HG02884 (cell line): ENCODE results near the gene FSIP1.
A peak's percentile ranks its signal among the peaks of the same experiment; 100 is the strongest.

ENCODE experiments used
- ATAC-seq: cut with Tn5 transposase; IDR thresholded peaks from one replicate; pipeline ENCODE4 v1.9.1; 2021; ENCODE audit warnings: mild to moderate bottlenecking, moderate library complexity; ENCODE audit not compliant: unreplicated experiment

The FSIP1 gene

DNA sequence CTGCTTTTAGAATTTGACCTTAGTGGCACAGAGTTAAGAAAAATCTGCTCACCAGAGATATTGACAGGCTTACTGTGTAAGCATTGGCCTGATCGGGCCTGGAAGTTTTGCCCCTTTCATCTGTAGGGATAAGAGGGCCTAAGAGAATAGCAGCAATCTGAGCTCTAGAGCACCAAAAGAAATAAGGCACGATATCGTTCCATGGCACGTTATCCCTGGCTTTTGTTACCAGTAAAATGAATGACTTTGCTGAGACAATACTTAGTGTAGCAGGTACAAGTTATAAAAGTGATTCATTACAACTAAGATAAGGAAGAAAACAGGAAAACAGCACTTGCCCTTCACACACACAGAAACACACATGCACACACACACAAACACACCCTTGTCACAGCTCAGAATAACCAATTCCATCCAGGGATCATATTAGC is 196.8 kb downstream of the FSIP1 start:
- ATAC-seq = no peak

DNA sequence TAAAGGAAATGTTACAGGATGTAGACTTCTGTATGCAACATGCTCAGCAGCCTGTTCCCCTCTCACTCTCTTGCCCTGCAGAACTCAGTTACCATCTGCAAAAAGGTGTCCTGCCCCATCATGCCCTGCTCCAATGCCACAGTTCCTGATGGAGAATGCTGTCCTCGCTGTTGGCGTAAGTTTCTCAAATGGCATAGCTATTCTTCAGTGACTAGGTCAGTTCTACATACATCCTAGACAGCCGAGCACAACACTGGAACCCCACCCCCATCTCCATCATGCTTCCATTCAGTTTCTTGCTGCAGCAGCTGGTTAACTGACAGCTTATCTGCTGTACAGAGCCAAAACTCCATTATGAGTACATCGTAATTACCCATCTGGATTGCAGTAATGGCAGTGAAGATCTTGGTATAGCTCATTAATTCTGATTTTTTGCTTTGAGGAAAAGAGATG is 197.2 kb downstream of the FSIP1 start:
- ATAC-seq = no peak

DNA sequence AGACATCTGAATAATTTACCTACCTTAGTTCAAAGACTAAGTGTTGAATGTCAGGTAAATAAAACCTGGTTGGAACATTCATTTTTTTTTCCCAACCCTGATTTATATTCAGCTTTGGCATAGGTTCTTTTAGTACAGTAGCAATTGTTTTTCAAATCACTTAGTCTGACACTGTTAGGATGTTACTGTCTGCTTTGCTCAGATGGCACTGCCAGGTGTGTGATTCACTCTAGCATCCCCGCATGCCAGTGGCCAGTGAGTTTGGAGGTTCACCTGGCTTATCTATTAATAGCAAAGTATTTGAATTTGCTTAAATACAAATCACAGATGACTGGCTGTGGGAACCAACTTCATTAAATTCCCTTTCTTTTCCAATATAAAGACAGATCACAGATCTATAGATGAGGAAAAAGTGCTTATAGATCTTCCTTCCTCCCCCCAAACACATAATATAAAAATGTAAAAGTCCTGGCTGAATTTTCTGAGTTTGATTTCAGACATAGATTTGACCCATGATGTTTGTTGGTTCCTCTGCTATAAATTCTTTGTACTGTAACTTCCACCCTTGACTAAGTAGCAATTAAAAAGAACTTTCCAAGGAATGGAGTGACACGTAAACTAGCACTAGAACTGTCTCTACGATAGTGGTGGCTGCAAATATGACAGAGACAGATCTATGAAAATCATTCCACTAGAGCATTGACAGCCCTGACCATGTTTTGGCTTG is 197.8 kb downstream of the FSIP1 start:
- ATAC-seq = no peak

DNA sequence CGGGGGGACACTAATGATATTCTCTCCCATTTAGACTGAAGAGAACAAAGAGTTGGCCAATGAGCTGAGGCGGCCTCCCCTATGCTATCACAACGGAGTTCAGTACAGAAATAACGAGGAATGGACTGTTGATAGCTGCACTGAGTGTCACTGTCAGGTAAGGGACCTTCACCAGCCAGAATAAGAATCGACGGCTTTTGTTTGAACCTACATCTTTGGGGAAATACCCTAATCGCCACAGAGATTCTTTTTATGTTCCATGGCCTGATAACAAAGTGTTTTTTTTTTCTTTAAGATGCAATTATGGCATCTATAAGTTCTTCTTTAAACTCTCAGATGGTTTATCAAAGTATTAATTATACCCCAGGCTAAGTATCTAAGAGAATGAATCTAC is 198.4 kb downstream of the FSIP1 start:
- no peak for ATAC-seq

DNA sequence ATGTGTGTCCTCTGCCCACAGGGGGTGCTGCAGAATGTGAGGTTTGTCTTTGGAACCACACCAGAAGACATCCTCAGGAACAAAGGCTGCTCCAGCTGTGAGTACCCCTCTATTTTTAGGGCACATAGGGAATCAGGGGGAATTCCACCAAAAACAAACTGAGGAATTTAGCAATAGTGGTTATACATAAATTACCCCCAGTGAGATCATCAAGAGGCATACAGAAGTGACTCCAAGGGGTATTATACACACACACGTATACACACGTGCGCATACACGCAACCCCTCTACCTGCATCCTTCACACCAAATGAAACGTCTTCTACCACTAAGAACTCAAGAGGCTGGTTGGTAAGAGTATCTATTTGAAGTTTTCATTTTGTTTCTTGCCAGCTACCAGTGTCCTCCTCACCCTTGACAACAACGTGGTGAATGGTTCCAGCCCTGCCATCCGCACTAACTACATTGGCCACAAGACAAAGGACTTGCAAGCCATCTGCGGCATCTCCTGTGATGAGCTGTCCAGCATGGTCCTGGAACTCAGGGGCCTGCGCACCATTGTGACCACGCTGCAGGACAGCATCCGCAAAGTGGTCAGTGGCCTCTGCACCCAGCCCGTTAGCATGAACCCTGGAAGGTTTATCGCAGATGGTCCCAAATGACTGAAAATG is 198.9 kb downstream of the FSIP1 start:
- no peak for ATAC-seq

DNA sequence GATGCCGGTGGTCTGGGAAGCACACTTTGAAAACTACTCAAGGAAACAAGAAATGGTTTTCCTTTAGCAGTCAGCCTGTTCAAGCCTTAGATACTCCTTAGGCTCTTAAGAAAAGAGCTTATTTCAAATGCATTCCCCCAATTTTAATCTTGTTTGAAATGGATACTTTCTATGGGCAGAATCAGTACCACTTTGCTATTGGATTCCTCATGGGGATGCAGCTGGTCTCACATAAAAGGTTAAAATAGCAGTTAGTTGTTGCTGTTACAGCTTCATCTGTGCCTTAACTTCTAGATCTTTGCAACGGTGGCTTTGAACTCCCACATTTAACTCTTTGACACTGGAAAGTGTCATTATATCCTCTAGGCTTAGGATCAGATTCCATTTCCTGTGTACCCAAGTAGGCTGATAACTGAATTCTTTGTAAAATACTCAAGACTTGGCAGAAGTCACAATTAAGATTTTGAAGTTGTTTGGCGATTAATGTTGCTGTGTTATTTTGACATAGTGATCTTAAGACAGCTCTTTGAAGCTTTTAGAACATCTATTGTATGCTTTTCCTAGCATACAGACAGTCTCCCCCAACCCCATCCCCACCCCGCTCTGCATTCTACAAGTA is 199.6 kb downstream of the FSIP1 start:
- ATAC-seq = no peak

DNA sequence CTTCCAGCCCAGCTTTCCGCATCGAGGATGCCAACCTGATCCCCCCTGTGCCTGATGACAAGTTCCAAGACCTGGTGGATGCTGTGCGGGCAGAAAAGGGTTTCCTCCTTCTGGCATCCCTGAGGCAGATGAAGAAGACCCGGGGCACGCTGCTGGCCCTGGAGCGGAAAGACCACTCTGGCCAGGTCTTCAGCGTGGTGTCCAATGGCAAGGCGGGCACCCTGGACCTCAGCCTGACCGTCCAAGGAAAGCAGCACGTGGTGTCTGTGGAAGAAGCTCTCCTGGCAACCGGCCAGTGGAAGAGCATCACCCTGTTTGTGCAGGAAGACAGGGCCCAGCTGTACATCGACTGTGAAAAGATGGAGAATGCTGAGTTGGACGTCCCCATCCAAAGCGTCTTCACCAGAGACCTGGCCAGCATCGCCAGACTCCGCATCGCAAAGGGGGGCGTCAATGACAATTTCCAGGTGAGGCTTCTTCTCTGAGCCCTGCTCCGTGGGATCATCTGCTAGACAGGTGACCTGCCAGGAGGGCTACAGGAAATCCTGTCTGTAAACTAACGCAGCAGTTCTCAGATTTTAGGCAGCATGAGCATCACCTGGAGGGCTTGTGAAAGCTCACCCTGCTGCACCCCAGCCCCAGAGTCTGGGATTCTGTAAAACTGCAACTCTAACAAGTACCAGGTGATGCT is 200.2 kb downstream of the FSIP1 start:
- ATAC-seq = no peak

DNA sequence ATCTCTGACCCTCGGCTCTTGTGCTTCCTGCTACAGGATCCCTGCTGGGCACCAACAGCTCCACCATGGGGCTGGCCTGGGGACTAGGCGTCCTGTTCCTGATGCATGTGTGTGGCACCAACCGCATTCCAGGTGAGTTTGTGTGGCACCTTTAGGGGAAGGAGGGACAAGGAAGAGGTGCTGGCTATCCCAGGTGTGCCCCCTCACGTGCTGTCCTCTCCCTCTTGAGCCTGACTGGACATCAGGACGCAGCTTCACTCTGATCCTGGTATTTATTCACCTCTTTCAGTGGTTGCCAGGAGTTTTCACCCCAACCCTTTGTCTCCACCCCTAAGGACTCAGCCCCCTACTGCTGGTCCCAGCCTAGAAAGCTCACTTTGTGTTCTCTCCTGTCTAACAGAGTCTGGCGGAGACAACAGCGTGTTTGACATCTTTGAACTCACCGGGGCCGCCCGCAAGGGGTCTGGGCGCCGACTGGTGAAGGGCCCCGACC is 200.8 kb downstream of the FSIP1 start:
- ATAC-seq = no peak

DNA sequence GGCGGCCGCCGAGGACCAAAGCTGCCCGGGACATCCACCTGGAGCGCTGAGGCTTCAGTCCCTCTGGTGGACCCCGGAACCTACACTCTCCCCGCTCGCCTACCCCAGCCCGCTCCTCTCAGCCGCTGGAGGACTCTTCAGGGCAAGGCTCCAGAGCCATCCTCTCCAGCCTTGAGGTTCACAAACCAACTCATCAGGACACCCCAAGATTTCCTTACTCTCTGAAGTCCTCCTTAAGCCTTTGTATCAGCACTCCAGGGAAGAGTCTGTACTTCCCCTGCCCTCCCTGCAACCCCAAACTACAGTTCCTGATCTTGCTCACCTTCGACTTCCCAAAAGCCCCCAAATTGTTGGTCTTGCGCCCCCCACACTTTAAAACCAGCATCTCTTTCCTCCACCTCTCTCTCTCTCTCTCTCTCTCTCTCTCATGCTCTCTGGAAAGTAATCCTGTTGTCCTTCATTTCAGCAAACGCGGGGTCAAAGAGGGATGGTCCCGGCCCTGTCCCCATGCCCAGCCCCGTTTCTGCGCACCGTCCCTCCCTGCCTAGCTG is 201.3 kb downstream of the FSIP1 start:
- no peak for ATAC-seq

DNA sequence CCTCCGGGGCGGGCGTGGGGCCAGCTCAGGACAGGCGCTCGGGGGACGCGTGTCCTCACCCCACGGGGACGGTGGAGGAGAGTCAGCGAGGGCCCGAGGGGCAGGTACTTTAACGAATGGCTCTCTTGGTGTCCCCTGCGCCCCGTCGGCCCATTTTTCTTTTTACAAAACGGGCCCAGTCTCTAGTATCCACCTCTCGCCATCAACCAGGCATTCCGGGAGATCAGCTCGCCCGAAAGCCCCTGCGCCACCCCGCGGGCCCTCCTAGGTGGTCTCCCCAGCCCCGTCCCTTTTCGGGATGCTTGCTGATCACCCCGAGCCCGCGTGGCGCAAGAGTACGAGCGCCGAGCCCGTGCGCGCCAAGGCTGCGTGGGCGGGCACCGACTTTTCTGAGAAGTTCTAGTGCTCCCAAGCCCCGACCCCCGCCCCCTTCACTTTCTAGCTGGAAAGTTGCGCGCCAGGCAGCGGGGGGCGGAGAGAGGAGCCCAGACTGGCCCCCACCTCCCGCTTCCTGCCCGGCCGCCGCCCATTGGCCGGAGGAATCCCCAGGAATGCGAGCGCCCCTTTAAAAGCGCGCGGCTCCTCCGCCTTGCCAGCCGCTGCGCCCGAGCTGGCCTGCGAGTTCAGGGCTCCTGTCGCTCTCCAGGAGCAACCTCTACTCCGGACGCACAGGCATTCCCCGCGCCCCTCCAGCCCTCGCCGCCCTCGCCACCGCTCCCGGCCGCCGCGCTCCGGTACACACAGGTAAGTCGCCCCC is 202.0 kb downstream of the FSIP1 start, which contains the start of gene THBS1:
Gene THBS1 (plus strand): TSS at position 595 of the 757 bp plus-strand sequence. CDS start 779 bp downstream, outside the sequence.
- ATAC-seq = peak; percentile 26

DNA sequence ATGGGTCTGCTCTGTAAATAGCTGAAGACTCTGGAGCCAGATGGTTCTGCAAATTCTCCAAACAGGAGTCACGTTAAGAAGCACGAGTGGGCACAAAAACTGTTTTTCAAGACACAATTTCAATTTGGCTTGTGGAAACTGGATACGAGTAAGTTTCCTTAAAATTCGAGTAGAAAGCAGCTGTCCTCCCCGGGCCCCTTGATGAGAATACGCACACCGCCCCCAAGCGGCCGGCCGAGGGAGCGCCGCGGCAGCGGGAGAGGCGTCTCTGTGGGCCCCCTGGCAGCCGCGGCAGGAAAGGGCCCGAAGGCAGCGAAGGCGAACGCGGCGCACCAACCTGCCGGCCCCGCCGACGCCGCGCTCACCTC is 202.5 kb downstream of the FSIP1 start:
- peak; percentile 88 for ATAC-seq

DNA sequence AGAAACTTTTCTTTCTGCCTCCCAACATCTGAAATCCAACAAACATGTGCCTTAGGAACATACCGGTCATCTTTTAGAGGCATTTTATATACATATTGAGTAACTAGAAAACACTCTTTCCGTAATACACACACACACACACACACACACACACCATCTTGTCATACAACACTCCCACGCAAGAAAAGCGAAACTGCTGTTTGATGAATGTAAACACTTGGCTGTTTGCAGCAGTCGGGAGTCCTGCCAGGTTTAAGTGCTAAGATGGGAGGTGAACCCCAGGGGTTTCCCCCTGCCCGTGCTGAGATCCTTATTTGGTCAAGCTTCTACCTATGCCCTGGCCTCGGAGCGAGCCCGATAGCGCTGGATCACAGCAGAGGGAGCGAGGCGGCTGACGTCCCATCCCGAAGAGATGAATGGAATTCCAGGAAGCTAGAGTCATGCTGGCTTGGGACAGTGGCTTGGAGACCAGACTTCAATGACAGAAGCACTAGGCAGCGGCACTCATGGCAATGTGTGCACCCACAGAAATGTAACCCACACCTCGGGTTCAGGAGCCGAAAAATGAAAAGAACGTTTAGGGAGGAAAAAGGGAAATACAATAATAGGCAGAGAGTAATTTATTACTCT is 203.0 kb downstream of the FSIP1 start:
- no peak for ATAC-seq

DNA sequence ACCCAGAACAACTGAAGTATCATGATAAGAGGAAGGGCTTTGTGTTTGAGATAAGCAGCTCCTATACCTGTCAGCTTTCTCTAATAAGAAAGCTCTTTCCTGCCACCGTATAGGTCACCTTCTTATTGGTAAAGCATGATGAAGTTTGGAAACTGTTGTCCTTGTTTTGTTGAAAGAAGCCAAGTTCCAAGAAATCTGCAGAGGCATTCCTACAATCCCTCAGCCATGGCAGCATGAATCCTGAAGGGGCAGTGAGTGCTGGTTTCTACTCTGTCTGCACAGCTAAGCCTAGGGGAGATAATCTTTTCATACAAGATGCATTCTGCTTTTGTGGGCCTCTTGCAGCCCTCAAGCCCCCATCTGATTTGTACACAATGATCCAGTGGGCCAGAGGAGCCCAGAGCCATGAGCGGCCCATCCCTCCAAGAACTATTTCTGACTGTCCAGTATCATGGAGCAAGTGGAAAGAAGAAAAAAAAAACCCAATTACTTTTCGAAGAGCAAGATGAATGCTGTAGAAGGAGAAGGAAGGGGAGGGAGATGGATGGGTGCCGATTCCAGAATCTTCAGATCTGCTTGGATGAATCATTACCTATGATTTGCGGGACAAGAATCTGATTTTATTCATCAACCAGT is 203.7 kb downstream of the FSIP1 start:
- no peak for ATAC-seq

DNA sequence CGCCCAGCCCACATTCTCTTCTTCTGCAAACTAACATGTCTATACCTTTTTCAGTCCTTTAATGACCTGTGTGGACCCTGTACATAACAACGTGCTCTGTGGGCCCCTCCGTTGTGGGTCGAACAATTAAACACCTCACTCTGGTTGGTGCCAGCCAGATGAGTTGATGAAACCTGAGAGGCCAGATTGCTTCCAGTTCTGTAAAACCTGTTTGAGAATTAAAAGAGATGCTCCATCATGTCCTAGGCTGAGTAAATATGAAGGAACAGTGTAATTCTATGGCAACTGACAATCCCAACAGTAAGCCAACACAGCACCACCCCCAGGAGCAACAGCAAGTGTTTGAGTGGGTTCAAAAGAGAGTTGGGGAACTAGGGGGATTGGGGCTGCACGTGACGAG is 207.5 kb downstream of the FSIP1 start:
- no peak for ATAC-seq

DNA sequence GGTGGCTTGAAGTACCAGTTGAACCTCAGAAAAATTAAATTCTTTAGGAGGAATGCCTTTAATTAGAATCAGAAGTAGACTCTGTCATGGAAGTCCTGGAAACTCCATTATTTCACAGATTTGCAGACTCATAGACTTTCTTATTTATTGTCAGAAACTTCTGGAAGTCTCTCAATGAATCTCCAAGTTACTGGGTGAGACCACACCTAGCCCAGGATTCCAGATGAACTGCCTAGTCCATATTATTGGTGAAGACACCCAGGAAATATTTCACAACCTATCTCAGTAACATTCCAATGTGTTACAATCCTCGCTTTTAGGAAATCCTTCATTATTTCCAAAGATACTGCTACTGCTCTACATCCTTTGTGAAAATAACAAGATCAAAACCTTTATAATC is 208.2 kb downstream of the FSIP1 start:
- ATAC-seq = no peak

DNA sequence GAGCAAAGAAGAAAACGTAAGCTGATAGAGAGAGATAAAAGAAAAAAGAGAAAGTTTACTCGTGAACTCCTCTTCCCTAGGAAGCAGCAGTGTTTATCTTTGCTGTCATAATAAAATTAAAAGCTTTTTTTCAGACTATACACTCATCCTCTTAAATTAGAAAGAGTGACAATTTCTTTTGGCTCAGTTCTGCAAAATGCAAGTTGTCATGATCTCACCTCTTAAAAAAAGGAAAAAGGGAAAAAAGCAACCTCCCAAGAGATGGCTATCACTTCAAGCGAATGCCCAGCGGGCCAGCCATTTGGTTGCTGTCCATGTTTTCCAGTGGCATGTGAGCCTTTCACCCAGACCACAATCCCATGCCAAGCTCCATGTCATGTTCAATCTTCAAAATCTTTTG is 208.8 kb downstream of the FSIP1 start:
- ATAC-seq = no peak

DNA sequence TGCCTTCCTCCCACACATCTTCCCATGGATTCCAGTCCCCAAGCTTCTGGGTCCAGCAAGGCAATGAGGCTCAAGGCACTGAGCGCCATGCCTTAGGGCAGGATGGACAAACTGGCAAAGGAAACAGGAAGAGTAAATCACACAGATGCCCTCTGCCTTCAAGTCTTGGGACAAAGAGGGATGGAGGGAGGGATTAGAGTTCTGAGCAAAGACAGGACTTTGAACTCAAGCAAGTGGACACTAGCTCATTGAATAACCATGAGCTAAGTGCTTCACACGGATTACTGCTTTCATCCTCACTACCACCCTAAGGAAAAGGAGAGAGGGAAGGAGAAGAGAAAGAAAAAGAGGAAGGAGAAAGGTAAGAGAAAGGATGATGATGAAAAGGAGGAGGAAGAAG is 209.4 kb downstream of the FSIP1 start:
- ATAC-seq = no peak

DNA sequence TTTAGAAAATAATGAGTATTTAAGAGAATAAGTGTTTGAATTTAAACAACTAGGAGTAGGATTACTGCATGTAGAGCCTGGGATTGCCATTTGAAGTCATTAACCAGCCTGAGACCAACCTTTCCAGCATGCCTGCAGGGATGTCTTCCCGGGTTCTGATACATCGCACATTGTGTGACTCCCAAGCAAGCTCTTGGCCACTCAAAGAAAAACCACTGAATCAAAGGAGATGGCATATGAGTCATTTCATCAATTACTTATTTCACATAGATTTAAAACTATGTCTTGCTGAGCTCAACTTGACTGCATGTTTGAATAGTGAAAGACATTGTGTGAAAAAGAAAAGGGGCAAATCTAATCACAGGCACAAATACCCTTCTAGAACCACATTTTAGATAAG is 216.8 kb downstream of the FSIP1 start:
- ATAC-seq = no peak

DNA sequence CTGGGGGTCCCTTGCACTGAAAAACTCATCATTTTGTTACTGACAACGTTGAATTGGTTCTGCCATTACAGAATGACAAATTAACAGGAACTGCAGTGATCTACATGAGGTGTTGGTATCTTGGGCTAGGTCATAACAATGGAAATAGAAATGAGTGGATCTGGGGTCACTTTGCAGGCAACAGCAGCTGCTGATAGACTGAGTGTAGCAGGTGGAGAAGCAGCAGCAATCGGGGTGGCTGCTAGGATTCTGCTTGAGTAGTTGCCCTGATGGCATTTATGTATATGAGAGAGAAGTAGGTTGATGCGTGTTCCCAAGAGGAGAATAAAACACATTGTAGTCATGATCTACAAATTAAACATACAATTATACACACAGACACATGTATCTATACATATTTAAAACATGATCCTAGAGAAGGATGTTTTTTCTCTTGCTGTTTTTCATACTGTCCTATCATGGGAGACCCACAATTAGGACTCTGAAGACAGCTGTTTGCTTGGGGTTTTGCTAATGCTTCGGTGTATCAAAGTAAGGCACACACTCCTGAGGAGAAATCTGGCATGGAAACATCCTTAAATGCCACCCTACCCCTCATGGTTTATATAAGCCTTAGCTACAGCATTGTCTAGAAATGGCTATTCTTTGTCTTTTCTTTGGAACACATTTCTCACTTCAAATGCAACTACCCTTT is 217.5 kb downstream of the FSIP1 start:
- no peak for ATAC-seq
